CD8-positive, alpha-beta memory T cell (primary cell): ENCODE measurements around the gene IGFBP4. TPM values are rescaled to one million over a fixed set of nuclear protein-coding genes. Genes with fewer than 3 reads are reported as not detected.

Source experiments
- CTCF ChIA-PET: fragments of 350-600 bp; sonication (Branson Sonifier 250); formaldehyde crosslinking; loops from one replicate; lab custom pipeline; 2021; ENCODE audit warnings: antibody characterized with exemption; lab: Charles Lee
- POLR2A ChIA-PET: fragments of 350-600 bp; sonication (Branson Sonifier 250); formaldehyde crosslinking; loops from one replicate; lab custom pipeline; 2021; ENCODE audit warnings: antibody characterized with exemption; lab: Charles Lee
- DNase-seq, 5 donors: peaks; one replicate each; pipeline versions ENCODE4 v3.0.0 to v3.0.0-alpha.2; 2020 to 2022; ENCODE audit warnings: mixed read lengths in 1 of 5
- H3K27ac ChIP-seq: one replicate; pipeline ENCODE4 v1.7.0; 2013; ENCODE audit warnings: low read depth, mild to moderate bottlenecking, low read length, moderate library complexity
- H3K27me3 ChIP-seq: 2 replicates; pipeline ENCODE4 v1.7.0; 2013; ENCODE audit warnings: low read length, mild to moderate bottlenecking; ENCODE audit not compliant: insufficient read depth, poor library complexity, severe bottlenecking
- H3K36me3 ChIP-seq: 2 replicates; pipeline ENCODE4 v1.7.0; 2013; ENCODE audit warnings: mild to moderate bottlenecking, low read length, moderate library complexity; ENCODE audit not compliant: insufficient read depth
- H3K4me1 ChIP-seq: 2 replicates; pipeline ENCODE4 v1.7.0; 2013; ENCODE audit warnings: mild to moderate bottlenecking, low read length, moderate library complexity; ENCODE audit not compliant: insufficient read depth
- H3K4me3 ChIP-seq: 2 replicates; pipeline ENCODE4 v1.7.0; 2013; ENCODE audit warnings: mild to moderate bottlenecking, low read length
- H3K9me3 ChIP-seq: 2 replicates; pipeline ENCODE4 v1.7.0; 2013; ENCODE audit warnings: mild to moderate bottlenecking, low read length
- H3K27ac Mint-ChIP-seq, 8 donors: one replicate each; pipeline ENCODE4 v1.8.0; 2020 to 2021; ENCODE audit warnings: mixed read lengths in 8 of 8, mild to moderate bottlenecking in 6 of 8, inconsistent platforms in 3 of 8, moderate library complexity in 3 of 8
- H3K27me3 Mint-ChIP-seq, 2 donors: one replicate each; pipeline ENCODE4 v1.8.0; 2020 to 2021; ENCODE audit warnings: mixed read lengths in 2 of 2, mild to moderate bottlenecking in 1 of 2, moderate library complexity in 1 of 2
- H3K36me3 Mint-ChIP-seq, 3 donors: one replicate each; pipeline ENCODE4 v1.8.0; 2020 to 2021; ENCODE audit warnings: mixed read lengths in 3 of 3, inconsistent platforms in 1 of 3, mild to moderate bottlenecking in 1 of 3
- H3K4me1 Mint-ChIP-seq, 3 donors: one replicate each; pipeline ENCODE4 v1.8.0; 2020 to 2021; ENCODE audit warnings: mixed read lengths in 3 of 3, inconsistent platforms in 1 of 3, mild to moderate bottlenecking in 1 of 3
- H3K4me3 Mint-ChIP-seq, 7 donors: one replicate each; pipeline ENCODE4 v1.8.0; 2020 to 2021; ENCODE audit warnings: mixed read lengths in 7 of 7, mild to moderate bottlenecking in 6 of 7, moderate library complexity in 4 of 7, inconsistent platforms in 2 of 7
- H3K9me3 Mint-ChIP-seq, 5 donors: one replicate each; pipeline ENCODE4 v1.8.0; 2020 to 2022; ENCODE audit warnings: mixed read lengths in 5 of 5, mild to moderate bottlenecking in 3 of 5, moderate library complexity in 2 of 5, inconsistent platforms in 1 of 5
- polyA plus RNA-seq: library from polyadenylated mRNA; unstranded; fragments of 300-500 nt; fragmentation: Illumina TruSeq; gene quantifications from one replicate; pipeline ENCODE4 v1.2.3, GENCODE V29; 2021
- total RNA-seq, 2 experiments: library from RNA; stranded (reverse); gene quantifications; one replicate each; pipeline ENCODE4 v1.2.3, GENCODE V29; 2021

Gene IGFBP4
- total and polyA plus RNA-seq, 3 experiments from 2014 or later, result 3.0 to 21.4 (median 3.2) TPM

DNA sequence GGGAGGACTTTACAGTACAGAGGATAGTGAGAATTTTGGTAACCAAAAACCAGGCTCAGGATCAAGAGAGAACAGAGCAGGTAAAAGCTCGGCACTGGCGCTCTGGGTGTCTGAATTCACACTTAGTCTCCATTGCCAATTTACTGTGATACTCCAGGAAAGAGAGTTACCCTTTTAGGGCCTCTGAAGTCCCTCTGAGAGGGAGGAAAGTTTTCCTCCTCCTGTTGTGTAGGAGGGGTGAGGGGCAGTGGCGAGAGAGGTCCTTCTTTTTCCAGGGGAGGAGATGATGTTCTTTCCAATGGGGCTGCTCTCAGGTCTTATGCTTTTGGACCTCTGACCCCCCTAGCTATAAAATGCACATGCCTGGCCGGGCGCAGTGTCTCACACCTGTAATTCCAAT, 63.5 kb downstream of the IGFBP4 start:
- Mint-ChIP-seq H3K36me3 (no peaks in the 10 kb centered on the region), H3K27me3 (no peaks in the 10 kb centered on the region), H3K9me3 (no peaks in the 10 kb centered on the region), H3K27ac (no peak overlapping the region), H3K4me3 (no peak overlapping the region), H3K4me1 (peaks cover 3 to 17% (median 8%) of the 10 kb centered on the region in 3 donors)
- H3K9me3 ChIP-seq, result no peaks in the 10 kb centered on the region
- CTCF ChIA-PET, result no interaction called here
- H3K27me3 ChIP-seq, result no peaks in the 10 kb centered on the region
- no peaks in the 10 kb centered on the region for H3K4me1 ChIP-seq
- POLR2A ChIA-PET, result no interaction called here
- H3K36me3 ChIP-seq, result no peaks in the 10 kb centered on the region
- no peak overlapping the region for H3K27ac ChIP-seq
- DNase-seq, result no peak
- H3K4me3 ChIP-seq, result no peak overlapping the region

Other genes with a start within 250 kb of the IGFBP4 start
- 10 to 100 TPM; 24.5 to 24.7 TPM for gene WIPF2, start 224.1 kb upstream of the IGFBP4 start, total RNA-seq
- 14.6 TPM for gene WIPF2, start 224.1 kb upstream of the IGFBP4 start, polyA plus RNA-seq
- 100 to 1,000 TPM; 107 to 110 TPM for gene CDC6, start 155.6 kb upstream of the IGFBP4 start, total RNA-seq
- 0.49 TPM for gene CDC6, start 155.6 kb upstream of the IGFBP4 start, polyA plus RNA-seq
- 10 to 100 TPM; 37.4 to 37.8 TPM for gene RARA, start 134.3 kb upstream of the IGFBP4 start, total RNA-seq
- gene RARA, start 134.3 kb upstream of the IGFBP4 start, polyA plus RNA-seq, result 14.0 TPM
- under 1 TPM in 1 of 2 experiments, not detected in 1; 0.24 TPM for gene GJD3, start 78.7 kb upstream of the IGFBP4 start, total RNA-seq
- gene GJD3, start 78.7 kb upstream of the IGFBP4 start, polyA plus RNA-seq, result 0.40 TPM
- gene TOP2A, start 25.6 kb upstream of the IGFBP4 start, total RNA-seq, result 100 to 1,000 TPM; 138 to 143 TPM
- 0.86 TPM for gene TOP2A, start 25.6 kb upstream of the IGFBP4 start, polyA plus RNA-seq
- 1 to 10 TPM; 3.1 TPM for gene TNS4, start 58.2 kb downstream of the IGFBP4 start, total RNA-seq
- gene TNS4, start 58.2 kb downstream of the IGFBP4 start, polyA plus RNA-seq, result 0.41 TPM
- gene CCR7, start 122.0 kb downstream of the IGFBP4 start, total RNA-seq, result 100 to 1,000 TPM; 152 to 154 TPM
- gene CCR7, start 122.0 kb downstream of the IGFBP4 start, polyA plus RNA-seq, result 286 TPM
- gene SMARCE1, start 204.4 kb downstream of the IGFBP4 start, total RNA-seq, result 100 to 1,000 TPM; 101 to 108 TPM
- gene SMARCE1, start 204.4 kb downstream of the IGFBP4 start, polyA plus RNA-seq, result 216 TPM
- gene KRT222, start 221.7 kb downstream of the IGFBP4 start, total RNA-seq, result not detected
- not detected for gene KRT222, start 221.7 kb downstream of the IGFBP4 start, polyA plus RNA-seq